Measurements from ENCODE around the gene PARP16. TPM values are rescaled to one million over a fixed set of nuclear protein-coding genes. Genes with fewer than 3 reads are reported as not detected.

Gene PARP16
- 5.6 and 10.0 TPM in 2 replicates for total RNA-seq (2014; rRNA removed; shearing (Covaris generic))

- DNase-seq (ENCODE audit: low spot score) = peak; percentile 69
Measured at GRCh38 chr15:65286704-65287519, at the start of gene PARP16. TSS of gene PARP16 (minus strand) at chr15:65286883. CDS start at chr15:65286426, 457 bp downstream.

- no peak for DNase-seq (ENCODE audit: low spot score)
Measured at GRCh38 chr15:65335278-65336055, 48.8 kb upstream of the PARP16 start.

GRCh38 chr15:65334586-65335231, 48.0 kb upstream of the PARP16 start:
- no peak for DNase-seq (ENCODE audit: low spot score)

- DNase-seq (ENCODE audit: low spot score) = no peak
Measured at GRCh38 chr15:65333856-65334255, 47.2 kb upstream of the PARP16 start.

GRCh38 chr15:65333148-65333820, 46.6 kb upstream of the PARP16 start:
- DNase-seq (ENCODE audit: low spot score) = no peak

GRCh38 chr15:65332391-65333147, 45.9 kb upstream of the PARP16 start:
- DNase-seq (ENCODE audit: low spot score) = no peak

- DNase-seq (ENCODE audit: low spot score) = no peak
Measured at GRCh38 chr15:65331811-65332210, 45.1 kb upstream of the PARP16 start.

- DNase-seq (ENCODE audit: low spot score) = no peak
Measured at GRCh38 chr15:65330934-65331645, 44.4 kb upstream of the PARP16 start.

GRCh38 chr15:65329984-65330735, 43.5 kb upstream of the PARP16 start:
- no peak for DNase-seq (ENCODE audit: low spot score)

- no peak for DNase-seq (ENCODE audit: low spot score)
Measured at GRCh38 chr15:65329288-65329983, 42.8 kb upstream of the PARP16 start.

- DNase-seq (ENCODE audit: low spot score) = no peak
Measured at GRCh38 chr15:65328506-65329287, 42.0 kb upstream of the PARP16 start.

GRCh38 chr15:65327651-65328393, 41.1 kb upstream of the PARP16 start:
- DNase-seq (ENCODE audit: low spot score) = no peak

- no peak for DNase-seq (ENCODE audit: low spot score)
Measured at GRCh38 chr15:65326818-65327217, 40.1 kb upstream of the PARP16 start.

- no peak for DNase-seq (ENCODE audit: low spot score)
Measured at GRCh38 chr15:65326117-65326526, 39.4 kb upstream of the PARP16 start.

- peak; percentile 22 for DNase-seq (ENCODE audit: low spot score)
Measured at GRCh38 chr15:65323071-65323511, 36.4 kb upstream of the PARP16 start.

- DNase-seq (ENCODE audit: low spot score) = peak; percentile 67
Measured at GRCh38 chr15:65318870-65319356, 32.2 kb upstream of the PARP16 start.

GRCh38 chr15:65312400-65312916, 25.8 kb upstream of the PARP16 start:
- DNase-seq (ENCODE audit: low spot score) = no peak

All from A172 (cell line).